SKM-1 (cell line): ENCODE measurements around the gene RAPGEF3.
A peak's percentile ranks its signal among the peaks of the same experiment; 100 is the strongest.

Source experiments
- DNase-seq: peaks from one replicate; lab custom pipeline; 2025; ENCODE audit not compliant: unreplicated experiment; lab: John Stamatoyannopoulos, UW

RAPGEF3 gene

GRCh38 chr12:47777741-47778558 lies 19.3 kb upstream of the RAPGEF3 start:
- DNase-seq, result no peak

GRCh38 chr12:47777151-47777550 lies 18.5 kb upstream of the RAPGEF3 start:
- DNase-seq, result no peak

GRCh38 chr12:47776471-47777143 lies 17.9 kb upstream of the RAPGEF3 start:
- DNase-seq, result no peak

- peak; percentile 16 for DNase-seq
Measured at GRCh38 chr12:47775100-47775911, 16.6 kb upstream of the RAPGEF3 start.

GRCh38 chr12:47774663-47775062 lies 16.0 kb upstream of the RAPGEF3 start:
- no peak for DNase-seq

- no peak for DNase-seq
Measured at GRCh38 chr12:47773858-47774580, 15.3 kb upstream of the RAPGEF3 start.

GRCh38 chr12:47773062-47773857 lies 14.6 kb upstream of the RAPGEF3 start, which contains the start of gene SLC48A1:
TSS of gene SLC48A1 (plus strand) at chr12:47773238. CDS start at chr12:47773305, 67 bp downstream.
- no peak for DNase-seq

GRCh38 chr12:47772738-47773061 lies 14.0 kb upstream of the RAPGEF3 start:
- no peak for DNase-seq

- DNase-seq, result no peak
Measured at GRCh38 chr12:47772094-47772660, 13.5 kb upstream of the RAPGEF3 start.

GRCh38 chr12:47771304-47771703 lies 12.6 kb upstream of the RAPGEF3 start:
- no peak for DNase-seq

- DNase-seq, result peak; percentile 40
Measured at GRCh38 chr12:47770086-47770726, 11.5 kb upstream of the RAPGEF3 start.

GRCh38 chr12:47769234-47770085 lies 10.8 kb upstream of the RAPGEF3 start:
- DNase-seq, result no peak

GRCh38 chr12:47768323-47768811 lies 9.7 kb upstream of the RAPGEF3 start:
- DNase-seq, result no peak

GRCh38 chr12:47767216-47767724 lies 8.6 kb upstream of the RAPGEF3 start:
- DNase-seq, result no peak

GRCh38 chr12:47766502-47767215 lies 8.0 kb upstream of the RAPGEF3 start:
- no peak for DNase-seq

- no peak for DNase-seq
Measured at GRCh38 chr12:47763481-47764346, 5.0 kb upstream of the RAPGEF3 start.
